Colonic mucosa (tissue), 4 donors: ENCODE data around the gene PHF12. TPM values are rescaled to one million over a fixed set of nuclear protein-coding genes. Genes with fewer than 3 reads are reported as not detected.
"Not testable (repeated sequence)": the region's sequence is repeated elsewhere in the genome, so short reads cannot be mapped to it uniquely, and the experiment has no call there.

ENCODE experiments used
- DNase-seq: peaks from one replicate; pipeline ENCODE4 v3.0.0-alpha.2; 2020
- H3K27ac ChIP-seq: fragments of 200-600 bp; one replicate; pipeline ENCODE4 v1.8.0; 2021
- H3K27me3 ChIP-seq: fragments of 200-600 bp; one replicate; pipeline ENCODE4 v1.8.0; 2021
- H3K36me3 ChIP-seq: fragments of 200-600 bp; one replicate; pipeline ENCODE4 v1.8.0; 2021
- H3K4me1 ChIP-seq: fragments of 200-600 bp; one replicate; pipeline ENCODE4 v1.8.0; 2021; ENCODE audit warnings: mild to moderate bottlenecking
- H3K4me3 ChIP-seq: fragments of 200-600 bp; one replicate; pipeline ENCODE4 v1.8.0; 2021
- H3K9ac ChIP-seq, 2 donors: one replicate each; pipeline ENCODE4 v1.7.0; 2013; ENCODE audit warnings: control low read depth in 2 of 2, low read depth in 2 of 2, low read length in 2 of 2
- H3K9me3 ChIP-seq: fragments of 200-600 bp; one replicate; pipeline ENCODE4 v1.8.0; 2021
- intact Hi-C: fragments of 100-400 bp; cut with DNase I; formaldehyde crosslinking; loops from one replicate; pipeline ENCODE4 v1.14.1; 2022
- total RNA-seq, 2 donors: library from RNA; stranded (reverse); fragmentation: NEBNext Ultra II Directional in 1 of 2; extraction: Animal tissue kit (Norgen Biotek cat#: 25700) in 1 of 2; gene quantifications; one replicate each; pipeline ENCODE4 v1.2.1, GENCODE V29; 2021
- TF ChIP-seq, protein P1 (sequence below): fragments of 200-600 bp; IDR thresholded peaks from one replicate; pipeline ENCODE4 v1.8.0; 2022; ENCODE audit warnings: antibody characterized with exemption, mild to moderate bottlenecking
- donor health status: healthy.
- donor health status: DM: no; HTN: no; CAD: no.
- donor health status: DM: no; HTN: no; CAD: no.

The PHF12 gene
- total RNA-seq, 2 donors from 2014 or later: 37.7 to 42.2 TPM

DNA sequence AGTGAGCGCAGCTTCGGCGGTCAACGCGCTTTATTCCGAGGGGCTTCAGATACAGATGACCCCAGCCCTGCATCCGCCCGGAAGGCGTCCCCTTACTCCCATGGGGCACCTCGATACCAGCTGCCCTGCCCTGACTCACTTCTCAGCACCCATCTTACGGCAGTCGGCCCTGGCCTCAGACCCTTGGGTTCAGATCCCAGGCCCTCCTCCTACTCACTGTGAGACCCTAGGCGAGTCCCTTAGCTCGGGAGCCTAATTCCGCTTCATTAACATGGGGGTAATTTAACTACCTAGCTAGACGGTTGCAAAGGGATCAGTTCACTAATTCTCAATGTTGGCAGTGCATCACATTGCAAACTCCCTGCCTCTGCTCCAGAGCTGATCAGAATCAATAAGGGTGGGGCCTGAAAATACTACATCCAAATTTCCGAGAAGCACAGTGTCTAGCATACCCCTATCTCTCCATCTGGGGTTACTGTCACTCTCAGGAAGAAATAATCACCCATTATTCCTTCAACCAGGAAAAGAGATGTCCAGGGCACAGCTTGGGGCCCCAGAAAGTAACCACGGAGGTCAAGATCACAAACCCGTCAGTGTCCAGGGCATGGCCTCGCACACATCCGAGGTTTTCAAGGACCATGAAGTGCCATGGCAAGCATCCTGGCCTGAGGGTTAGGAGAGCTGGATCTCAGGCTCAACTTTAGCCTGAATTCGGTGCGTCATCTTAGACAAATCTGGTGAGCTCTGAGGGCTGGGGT lies 53.4 kb downstream of the PHF12 start:
- no peaks in the 10 kb centered on the region for H3K9me3 ChIP-seq
- H3K27me3 ChIP-seq: no peaks in the 10 kb centered on the region
- peaks cover 19% of the 10 kb centered on the region for H3K4me1 ChIP-seq
- H3K4me3 ChIP-seq: peak overlapping the region; percentile 92
- H3K27ac ChIP-seq: peak overlapping the region; percentile 89
- intact Hi-C loops: no loop called here
- no peaks in the 10 kb centered on the region for H3K36me3 ChIP-seq
- peak overlapping the region; percentile 92 to 97 for H3K9ac ChIP-seq
- TF ChIP-seq, protein P1, sequence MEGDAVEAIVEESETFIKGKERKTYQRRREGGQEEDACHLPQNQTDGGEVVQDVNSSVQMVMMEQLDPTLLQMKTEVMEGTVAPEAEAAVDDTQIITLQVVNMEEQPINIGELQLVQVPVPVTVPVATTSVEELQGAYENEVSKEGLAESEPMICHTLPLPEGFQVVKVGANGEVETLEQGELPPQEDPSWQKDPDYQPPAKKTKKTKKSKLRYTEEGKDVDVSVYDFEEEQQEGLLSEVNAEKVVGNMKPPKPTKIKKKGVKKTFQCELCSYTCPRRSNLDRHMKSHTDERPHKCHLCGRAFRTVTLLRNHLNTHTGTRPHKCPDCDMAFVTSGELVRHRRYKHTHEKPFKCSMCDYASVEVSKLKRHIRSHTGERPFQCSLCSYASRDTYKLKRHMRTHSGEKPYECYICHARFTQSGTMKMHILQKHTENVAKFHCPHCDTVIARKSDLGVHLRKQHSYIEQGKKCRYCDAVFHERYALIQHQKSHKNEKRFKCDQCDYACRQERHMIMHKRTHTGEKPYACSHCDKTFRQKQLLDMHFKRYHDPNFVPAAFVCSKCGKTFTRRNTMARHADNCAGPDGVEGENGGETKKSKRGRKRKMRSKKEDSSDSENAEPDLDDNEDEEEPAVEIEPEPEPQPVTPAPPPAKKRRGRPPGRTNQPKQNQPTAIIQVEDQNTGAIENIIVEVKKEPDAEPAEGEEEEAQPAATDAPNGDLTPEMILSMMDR: no peak
- no peak for DNase-seq

DNA sequence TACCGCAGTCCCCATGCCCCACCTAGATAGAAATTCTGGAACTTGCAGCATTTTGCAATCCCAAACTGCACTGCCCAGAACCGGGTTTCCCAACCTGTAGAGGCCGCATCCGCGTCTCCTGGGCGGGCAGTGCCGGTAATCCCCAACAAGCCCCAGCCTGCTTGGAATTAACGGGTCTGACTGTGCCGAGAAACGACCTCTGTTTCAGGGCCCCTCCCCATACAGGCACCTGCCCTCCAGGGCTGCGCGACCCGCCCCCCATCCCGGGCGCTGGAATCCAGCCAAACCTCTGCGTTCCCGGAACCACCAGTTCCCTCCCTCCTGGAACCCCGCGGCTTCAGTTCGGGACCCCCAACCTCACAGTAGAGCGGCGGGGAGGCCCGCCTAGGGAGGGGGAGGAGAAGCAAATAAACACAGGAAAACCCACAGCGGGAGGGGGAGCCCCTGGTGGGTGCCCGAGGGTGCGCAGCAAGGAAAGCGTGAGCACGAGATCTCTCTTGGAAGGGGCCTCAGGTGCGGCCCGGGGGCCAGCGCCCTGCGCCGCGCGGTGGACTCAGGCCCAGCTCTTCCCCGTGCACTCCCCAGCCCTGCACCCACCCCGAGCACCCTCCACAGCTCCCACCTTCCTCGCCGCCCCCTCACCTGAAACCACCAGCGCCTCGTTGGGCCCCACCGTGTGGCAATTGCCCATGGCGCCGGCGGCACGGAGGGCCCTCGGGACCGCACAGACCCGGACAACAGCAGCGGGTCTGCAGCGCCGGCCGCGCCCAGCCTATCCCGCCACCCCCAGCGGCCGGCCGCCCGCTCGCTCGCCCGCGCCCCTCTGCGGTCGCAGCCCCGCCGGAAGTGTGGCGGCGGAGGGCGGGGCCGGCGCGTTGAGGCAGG lies 54.2 kb downstream of the PHF12 start, which contains the start of gene FLOT2:
Gene FLOT2, minus strand, starts transcription at position 850 of the 885 bp plus-strand sequence. Its CDS starts 159 bp downstream, at position 691.
- Histone ChIP-seq H3K9me3 (no peaks in the 10 kb centered on the region), H3K4me1 (peaks cover 20% of the 10 kb centered on the region), H3K27me3 (no peaks in the 10 kb centered on the region), H3K9ac (peak within 1 kb of the TSS; percentile 92 to 97), H3K27ac (peak within 1 kb of the TSS; percentile 89), H3K4me3 (peak within 1 kb of the TSS; percentile 92), H3K36me3 (no peaks in the 10 kb centered on the region)
- intact Hi-C loops: no loop called here
- peak; percentile 73 for DNase-seq
- TF ChIP-seq, protein P1: no peak

DNA sequence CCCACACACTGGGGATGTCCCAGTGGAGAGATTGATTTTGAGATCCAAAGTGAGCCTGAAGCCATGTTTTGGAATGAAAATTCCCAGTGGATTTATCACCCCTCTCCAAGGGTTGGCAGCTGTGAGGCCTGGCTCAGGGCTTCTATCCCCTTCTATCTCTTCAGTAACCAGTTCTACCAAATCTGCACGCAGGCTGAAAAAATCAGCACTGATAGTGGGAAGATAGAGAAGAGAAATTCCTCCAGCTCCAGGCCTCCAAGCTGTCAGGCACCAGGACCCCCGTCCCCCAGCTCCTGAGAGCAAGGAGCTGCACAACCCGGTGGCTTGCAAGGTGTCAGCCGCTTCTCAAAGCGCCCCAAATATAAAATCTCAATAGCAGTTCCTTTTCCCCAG lies 54.8 kb downstream of the PHF12 start:
- no peaks in the 10 kb centered on the region for H3K36me3 ChIP-seq
- H3K9ac ChIP-seq: peak overlapping the region; percentile 92 to 97
- no peaks in the 10 kb centered on the region for H3K9me3 ChIP-seq
- no peak for DNase-seq
- peaks cover 20% of the 10 kb centered on the region for H3K4me1 ChIP-seq
- H3K27me3 ChIP-seq: no peaks in the 10 kb centered on the region
- H3K27ac ChIP-seq: peak overlapping the region; percentile 89
- intact Hi-C loops: no loop called here
- H3K4me3 ChIP-seq: peak overlapping the region; percentile 92
- TF ChIP-seq, protein P1: no peak

DNA sequence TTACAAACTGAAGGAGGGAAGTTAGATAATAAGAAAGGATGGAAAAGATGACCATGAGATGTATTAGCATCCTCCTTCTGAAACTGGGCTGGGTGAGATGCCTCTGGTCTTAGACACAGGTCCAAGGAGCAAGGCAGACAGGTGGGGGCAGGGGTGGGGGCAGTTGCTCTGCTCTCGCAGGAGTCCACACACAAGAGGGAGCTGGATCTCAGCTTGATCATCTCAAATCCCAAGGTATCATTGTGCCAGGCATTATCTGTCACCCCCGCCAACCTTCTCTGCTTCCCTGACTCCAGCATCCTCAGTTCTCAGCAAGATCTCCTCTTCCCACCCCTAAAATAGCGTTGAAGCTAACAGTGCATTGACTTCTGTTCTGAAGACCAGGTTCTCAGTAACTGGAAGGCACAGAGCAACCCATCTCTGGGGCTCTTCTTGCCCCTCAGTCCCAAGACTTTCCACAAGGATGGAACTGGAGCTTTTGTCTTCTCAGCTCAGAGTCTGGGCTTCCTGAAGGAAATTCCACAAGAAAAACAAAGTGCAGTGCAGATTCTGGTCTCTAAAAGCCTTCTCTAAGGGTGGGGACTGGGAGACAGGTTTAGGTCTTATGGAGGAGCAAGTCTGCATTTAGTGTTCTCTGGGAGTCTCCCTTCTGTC lies 55.4 kb downstream of the PHF12 start:
- TF ChIP-seq, protein P1: no peak
- intact Hi-C loops: no loop called here
- Histone ChIP-seq H3K9ac (peak overlapping the region; percentile 58 to 97), H3K4me3 (peak overlapping the region; percentile 92), H3K27ac (peak overlapping the region; percentile 89), H3K4me1 (peaks cover 20% of the 10 kb centered on the region), H3K27me3 (no peaks in the 10 kb centered on the region), H3K9me3 (no peaks in the 10 kb centered on the region), H3K36me3 (no peaks in the 10 kb centered on the region)
- no peak for DNase-seq

DNA sequence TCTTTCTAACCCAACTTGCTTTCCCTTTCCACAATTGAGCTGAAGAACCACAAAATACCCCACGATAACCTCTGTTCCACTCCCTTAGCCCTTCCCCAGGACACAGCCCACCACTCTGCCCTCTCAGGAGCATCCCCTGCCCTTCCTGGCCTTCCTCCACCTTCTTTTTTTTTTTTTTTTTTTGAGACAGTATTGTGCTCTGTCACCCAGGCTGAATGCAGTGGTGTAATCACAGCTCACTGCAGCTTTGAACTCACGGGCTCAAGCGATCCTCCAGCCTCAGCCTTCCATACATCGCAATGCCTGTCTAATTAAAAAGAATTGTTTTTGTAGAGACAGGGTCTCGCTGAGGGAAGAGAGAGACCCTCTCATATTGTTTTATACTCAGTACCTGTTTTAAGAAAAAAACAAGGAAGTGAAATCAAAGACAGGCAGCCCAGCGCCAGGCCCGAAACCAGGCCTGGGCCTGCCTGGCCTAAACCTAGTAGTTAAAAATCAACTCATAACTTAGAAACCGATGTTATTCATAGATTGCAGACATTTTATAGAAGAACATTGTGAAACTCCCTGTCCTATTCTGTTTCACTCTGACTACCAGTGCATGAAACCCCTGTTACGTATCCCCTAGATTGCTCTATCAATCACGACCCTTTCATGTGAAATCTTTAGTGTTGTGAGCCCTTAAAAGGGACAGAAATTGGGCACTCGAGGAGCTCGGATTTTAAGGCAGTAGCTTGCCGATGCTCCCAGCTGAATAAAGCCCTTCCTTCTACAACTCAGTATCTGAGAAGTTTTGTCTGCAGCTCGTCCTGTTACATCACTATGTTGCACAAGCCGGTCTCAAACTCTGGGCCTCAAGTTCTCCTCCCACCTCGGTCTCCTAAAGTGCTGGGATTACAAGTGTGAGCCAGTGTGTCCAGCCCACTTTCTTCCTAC lies 57.8 kb downstream of the PHF12 start:
- H3K27me3 ChIP-seq, DNase-seq, H3K4me3 ChIP-seq, intact Hi-C loops, H3K36me3 ChIP-seq, H3K9me3 ChIP-seq: not testable (repeated sequence)
- peaks cover 20% of the 10 kb centered on the region for H3K4me1 ChIP-seq
- peak overlapping the region; percentile 76 for H3K27ac ChIP-seq
- peak overlapping the region; percentile 30 to 61 for H3K9ac ChIP-seq
